ENCODE measurements around the gene CSNK1E.

- no peak for TF ChIP-seq CTCF (conservative IDR thresholded peaks at IDR 0.05; ENCODE audit: low read length)
- no peak for TF ChIP-seq EZH2phosphoT487 (IDR thresholded peaks at IDR 0.05; ENCODE audit: borderline replicate concordance)
These were observed 52.9 kb downstream of the CSNK1E start for GRCh38 chr22:38264322-38264843.

All from Loucy (cell line).